H1 (cell line): ENCODE measurements around the gene CACNA1C. TPM values are rescaled to one million over a fixed set of nuclear protein-coding genes. Genes with fewer than 3 reads are reported as not detected.

Experiments used
- CTCF ChIA-PET: fragments of 300-600 bp; sonication (Branson Sonifier 250); formaldehyde crosslinking; loops from one replicate; lab custom pipeline; 2021; ENCODE audit not compliant: partially characterized antibody; lab: Charles Lee
- POLR2A ChIA-PET: fragments of 300-600 bp; sonication (Branson Sonifier 250); formaldehyde crosslinking; loops from one replicate; lab custom pipeline; 2021; ENCODE audit warnings: inconsistent platforms; ENCODE audit not compliant: partially characterized antibody; lab: Charles Lee
- DNase-seq, 2 experiments: peaks; one replicate each; pipeline versions ENCODE4 v3.0.0 to v3.0.0-alpha.2; 2010 to 2022; ENCODE audit warnings: low spot score in 2 of 2, low read depth in 1 of 2, mixed read lengths in 1 of 2
- FAIRE-seq: peaks from 2 replicates; lab custom pipeline; 2011; peaks lifted over from hg19 to GRCh38; lab: Jason Lieb, UNC
- H2AFZ ChIP-seq: 2 replicates; pipeline ENCODE4 v1.8.1; 2012; ENCODE audit warnings: low read length, inconsistent platforms
- H2AK5ac ChIP-seq: 2 replicates; pipeline ENCODE4 v1.6.1; 2013; ENCODE audit warnings: low read depth, low read length
- H2BK120ac ChIP-seq: replicated peaks from 2 replicates; pipeline ENCODE3; 2013; ENCODE audit warnings: low read depth, low read length, inconsistent platforms
- H2BK12ac ChIP-seq: 2 replicates; pipeline ENCODE4 v1.6.1; 2013; ENCODE audit warnings: low read depth, low read length
- H2BK15ac ChIP-seq: 2 replicates; pipeline ENCODE4 v1.6.1; 2013; ENCODE audit warnings: low read length
- H2BK20ac ChIP-seq: 2 replicates; pipeline ENCODE4 v1.6.1; 2013; ENCODE audit warnings: low read length
- H2BK5ac ChIP-seq: 2 replicates; pipeline ENCODE4 v1.6.1; 2013; ENCODE audit warnings: low read depth, low read length
- H3K14ac ChIP-seq: 2 replicates; pipeline ENCODE4 v1.6.1; 2013; ENCODE audit warnings: inconsistent platforms; ENCODE audit not compliant: insufficient read length
- H3K18ac ChIP-seq: 2 replicates; pipeline ENCODE4 v1.6.1; 2013; ENCODE audit warnings: low read length; ENCODE audit errors: extremely low read depth
- H3K23ac ChIP-seq: 2 replicates; pipeline ENCODE4 v1.6.1; 2013; ENCODE audit warnings: inconsistent platforms; ENCODE audit not compliant: insufficient read length
- H3K23me2 ChIP-seq: 2 replicates; pipeline ENCODE4 v1.6.1; 2013; ENCODE audit warnings: low read depth, low read length
- H3K27ac ChIP-seq: 2 replicates; pipeline ENCODE4 v1.6.1; 2011; ENCODE audit warnings: low read depth, low read length, inconsistent platforms
- H3K27me3 ChIP-seq, 4 experiments: replicated peaks in 1 of 4; 1 replicate in 1 of 4; 2 replicates in 3 of 4; pipeline versions ENCODE4 v1.6.1 to v1.8.1; 2011 to 2013; ENCODE audit warnings: low read length in 3 of 4, mild to moderate bottlenecking in 3 of 4, inconsistent platforms in 2 of 4, mixed read lengths in 2 of 4, moderate library complexity in 1 of 4; ENCODE audit not compliant: control insufficient read depth in 3 of 4, insufficient read depth in 3 of 4; ENCODE audit errors: extremely low read depth in 1 of 4
- H3K36me3 ChIP-seq, 4 experiments: 2 replicates each; pipeline versions ENCODE4 v1.6.1 to v1.8.1; 2011 to 2013; ENCODE audit warnings: mild to moderate bottlenecking in 4 of 4, low read length in 3 of 4, moderate library complexity in 2 of 4, control low read depth in 1 of 4, inconsistent platforms in 1 of 4; ENCODE audit not compliant: insufficient read depth in 4 of 4, control insufficient read depth in 2 of 4
- H3K4ac ChIP-seq: replicated peaks from 2 replicates; pipeline ENCODE3; 2013; ENCODE audit warnings: low read length, low read depth, mixed read lengths, inconsistent platforms; ENCODE audit not compliant: insufficient read length
- H3K4me1 ChIP-seq, 4 experiments: replicated peaks in 1 of 4; 1 replicate in 1 of 4; 2 replicates in 3 of 4; pipeline versions ENCODE4 v1.6.1 to v1.8.1; 2011 to 2013; ENCODE audit warnings: low read length in 3 of 4, inconsistent platforms in 2 of 4, mixed read lengths in 1 of 4; ENCODE audit not compliant: insufficient read depth in 4 of 4, control insufficient read depth in 3 of 4
- H3K4me2 ChIP-seq, 2 experiments: 2 replicates each; pipeline versions ENCODE4 v1.6.1 to v1.8.1; 2011 to 2013; ENCODE audit warnings: low read depth in 2 of 2, low read length in 2 of 2, control low read depth in 1 of 2, inconsistent platforms in 1 of 2, mild to moderate bottlenecking in 1 of 2; ENCODE audit not compliant: insufficient read depth in 1 of 2
- H3K4me3 ChIP-seq, 4 experiments: fragments of 200-600, 300-600 bp in 1 of 4; sonication (generic), shearing (Covaris generic), sonication (Bioruptor Twin) in 1 of 4; 2 replicates each; pipeline versions ENCODE4 v1.5.1 to v1.8.1; 2011 to 2016; ENCODE audit warnings: low read length in 4 of 4, low read depth in 3 of 4, control low read depth in 2 of 4, inconsistent platforms in 2 of 4, mild to moderate bottlenecking in 2 of 4, mixed read lengths in 1 of 4, moderate library complexity in 1 of 4; ENCODE audit not compliant: insufficient read depth in 2 of 4; ENCODE audit errors: extremely low read depth in 1 of 4
- H3K56ac ChIP-seq: replicated peaks from 2 replicates; pipeline ENCODE3; 2013; ENCODE audit warnings: low read depth, mild to moderate bottlenecking, mixed read lengths, low read length, inconsistent platforms; ENCODE audit not compliant: insufficient read length
- H3K79me1 ChIP-seq: 2 replicates; pipeline ENCODE4 v1.6.1; 2013; ENCODE audit warnings: low read depth, low read length, control low read depth
- H3K79me2 ChIP-seq, 2 experiments: 2 replicates each; pipeline versions ENCODE4 v1.6.1 to v1.8.1; 2012 to 2013; ENCODE audit warnings: low read length in 2 of 2, mild to moderate bottlenecking in 2 of 2, inconsistent platforms in 1 of 2; ENCODE audit not compliant: insufficient read depth in 2 of 2, control insufficient read depth in 1 of 2
- H3K9ac ChIP-seq, 4 experiments: replicated peaks in 1 of 4; 1 replicate in 1 of 4; 2 replicates in 3 of 4; pipeline versions ENCODE4 v1.6.1 to v1.8.1; 2011 to 2013; ENCODE audit warnings: low read depth in 3 of 4, low read length in 3 of 4, control low read depth in 2 of 4, mild to moderate bottlenecking in 2 of 4, moderate library complexity in 2 of 4, inconsistent platforms in 1 of 4; ENCODE audit errors: extremely low read depth in 1 of 4
- H3K9me3 ChIP-seq, 2 experiments: 2 replicates each; pipeline versions ENCODE4 v1.6.1 to v1.8.1; 2012 to 2013; ENCODE audit warnings: mild to moderate bottlenecking in 2 of 2, moderate library complexity in 2 of 2, control low read depth in 1 of 2, inconsistent platforms in 1 of 2, low read depth in 1 of 2, low read length in 1 of 2, mixed read lengths in 1 of 2; ENCODE audit not compliant: insufficient read depth in 2 of 2
- H4K20me1 ChIP-seq, 2 experiments: replicated peaks in 1 of 2; 2 replicates each; pipeline versions ENCODE3 to v1.8.1; 2011 to 2013; ENCODE audit warnings: inconsistent platforms in 2 of 2, low read length in 2 of 2, mild to moderate bottlenecking in 1 of 2; ENCODE audit not compliant: insufficient read depth in 2 of 2, control insufficient read depth in 1 of 2
- H4K5ac ChIP-seq: 2 replicates; pipeline ENCODE4 v1.6.1; 2013; ENCODE audit warnings: low read length, low read depth, mixed read lengths, inconsistent platforms; ENCODE audit not compliant: insufficient read length
- H4K8ac ChIP-seq: 2 replicates; pipeline ENCODE4 v1.8.0; 2013; ENCODE audit warnings: mild to moderate bottlenecking, moderate library complexity, low read length, inconsistent platforms; ENCODE audit not compliant: insufficient read depth; ENCODE audit errors: extremely low read depth
- H4K91ac ChIP-seq: replicated peaks from 2 replicates; pipeline ENCODE3; 2013; ENCODE audit warnings: low read length, mixed read lengths, inconsistent platforms; ENCODE audit not compliant: insufficient read length
- BCL11A ChIP-seq, 2 experiments: IDR thresholded peaks; one replicate each; pipeline ENCODE4 v1.6.1; 2011; ENCODE audit warnings: low read depth in 2 of 2, low read length in 2 of 2, mild to moderate bottlenecking in 2 of 2
- CHD2 ChIP-seq: IDR thresholded peaks from 2 replicates; pipeline ENCODE4 v1.6.1; 2012; ENCODE audit warnings: low read length, improper control_type of control experiment
- PHF8 ChIP-seq: fragments of 200-600 bp; sonication (generic); conservative IDR thresholded peaks from 2 replicates; pipeline ENCODE4 v1.7.1; 2012; ENCODE audit warnings: low read depth, mild to moderate bottlenecking, inconsistent platforms, low read length, moderate library complexity
- RBBP5 ChIP-seq: IDR thresholded peaks from 2 replicates; pipeline ENCODE4 v1.7.1; 2012; ENCODE audit warnings: low read depth, mild to moderate bottlenecking, inconsistent platforms, low read length, moderate library complexity, borderline replicate concordance
- TAF7 ChIP-seq: optimal IDR thresholded peaks from 2 replicates; pipeline ENCODE3; 2011; ENCODE audit warnings: low read depth, mild to moderate bottlenecking, inconsistent platforms, low read length, moderate library complexity, borderline replicate concordance
- TBP ChIP-seq: IDR thresholded peaks from 2 replicates; pipeline ENCODE4 v1.6.1; 2011; ENCODE audit warnings: low read depth, low read length, improper control_type of control experiment
- WGBS, 2 experiments: shearing (Covaris generic) in 1 of 2; methylation state at CpG; one replicate each; pipeline versions ENCODE4 v1.1.6 to v1.1.7; 2013 to 2015; ENCODE audit warnings: low lambda C conversion rate in 2 of 2, mixed read lengths in 2 of 2, inconsistent platforms in 1 of 2, low coverage in 1 of 2, missing lambda C conversion rate in 1 of 2; ENCODE audit not compliant: insufficient replicate concordance in 2 of 2, insufficient coverage in 1 of 2, insufficient read length in 1 of 2; ENCODE audit errors: extremely low coverage in 1 of 2, missing lambda C conversion rate in 1 of 2; 5-methylcytosine and 5-hydroxymethylcytosine counted together
- polyA plus RNA-seq, 7 experiments: library from polyadenylated mRNA; depleted of rRNA in 3 of 7; stranded (reverse) in 5 of 7; unstranded in 2 of 7; fragments of >200 nt in 5 of 7; fragments of 200-250 nt in 2 of 7; gene quantifications; 1 replicate in 5 of 7; 2 replicates in 1 of 7; 4 replicates in 1 of 7; pipeline versions ENCODE4 v1.2.1 to v1.2.3, GENCODE V29; 2011 to 2013; ENCODE audit warnings: missing spikeins in 2 of 7, mixed read lengths in 2 of 7
- total RNA-seq: library from RNA; stranded (reverse); fragmentation: NEBNext Ultra II Directional; extraction: Animal tissue kit (Norgen Biotek cat#: 25700); gene quantifications from 2 replicates; pipeline ENCODE4 v1.2.1, GENCODE V29; 2021

Gene CACNA1C
- total and polyA plus RNA-seq, 2 of the 8 experiments (the other 6 are each of a cell fraction or from before 2014, with no cell fraction given), result 1.3 TPM

- DNase-seq, result no peak
- POLR2A ChIA-PET, result no interaction called here
- TF ChIP-seq PHF8 (no peak), TAF7 (no peak), RBBP5 (no peak), BCL11A (IDR thresholded peaks at IDR 0.05; ENCODE audit: low read depth in 2 of 2, low read length in 2 of 2) (no peak), CHD2 (no peak), TBP (no peak)
Measured at GRCh38 chr12:2258025-2258424, 205.2 kb downstream of the CACNA1C start.

More at GRCh38 chr12:2258025-2258424, 205.2 kb downstream of the CACNA1C start:
- Histone ChIP-seq H2BK12ac (no peak overlapping the region), H4K8ac (no peak overlapping the region), H3K27me3 (no peaks in the 10 kb centered on the region), H3K9ac (no peak overlapping the region), H3K79me2 (no peaks in the 10 kb centered on the region), H3K18ac (no peak overlapping the region), H2BK20ac (no peak overlapping the region), H3K23ac (no peak overlapping the region), H3K9me3 (peaks cover 7 to 8% of the 10 kb centered on the region in 2 experiments; a peak in 3 of 4 replicates), H2BK120ac (no peak overlapping the region), H3K4me1 (no peaks in the 10 kb centered on the region), H3K36me3 (no peaks in the 10 kb centered on the region), H2BK5ac (no peak overlapping the region), H3K79me1 (peaks cover 3% of the 10 kb centered on the region; the same call in 1 of the 2 replicates), H3K23me2 (no peaks in the 10 kb centered on the region), H4K20me1 (no peaks in the 10 kb centered on the region), H3K4me3 (no peak overlapping the region), H2AK5ac (no peak overlapping the region), H3K14ac (no peak overlapping the region), H3K27ac (no peak overlapping the region), H4K5ac (no peak overlapping the region), H3K4ac (no peak overlapping the region), H2BK15ac (no peak overlapping the region), H2AFZ (no peak overlapping the region), H4K91ac (no peak overlapping the region), H3K56ac (no peak overlapping the region), H3K4me2 (no peak overlapping the region)
- no peak for FAIRE-seq
- CTCF ChIA-PET, result no interaction called here
- WGBS, 2 experiments, result 91% methylated on average over 2 of the region's 2 CpGs; no CpG with 5 or more reads in 1 of the 2 experiments
